NCI-H748 treated with DMSO at 0.1 percent for 48 hours (cell line): Measurements from ENCODE around the gene DCD.
A peak's percentile ranks its signal among the peaks of the same experiment; 100 is the strongest.

ENCODE experiments used
- DNase-seq: peaks from one replicate; lab custom pipeline; 2025; lab: John Stamatoyannopoulos, UW

The DCD gene

DNA sequence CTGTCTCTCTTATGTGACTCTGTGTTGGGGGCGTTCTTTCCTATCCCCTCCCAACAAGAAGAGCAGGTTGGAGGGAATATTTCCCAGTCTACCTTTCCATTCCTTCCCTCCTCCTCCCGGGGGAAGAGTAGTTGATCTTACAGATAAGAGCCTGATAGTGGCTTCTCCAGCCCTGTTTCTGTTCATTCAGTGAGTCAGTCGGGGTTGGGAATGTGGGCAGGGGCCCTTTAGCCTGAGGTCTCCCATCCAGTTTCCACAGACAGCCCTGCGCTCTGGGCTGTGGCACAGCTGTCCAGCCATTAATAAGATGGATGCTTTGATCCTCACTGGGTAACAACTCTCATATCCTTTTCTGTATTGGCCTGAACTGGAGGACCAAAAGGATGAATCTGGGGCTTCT is 41.6 kb downstream of the DCD start:
- no peak for DNase-seq

DNA sequence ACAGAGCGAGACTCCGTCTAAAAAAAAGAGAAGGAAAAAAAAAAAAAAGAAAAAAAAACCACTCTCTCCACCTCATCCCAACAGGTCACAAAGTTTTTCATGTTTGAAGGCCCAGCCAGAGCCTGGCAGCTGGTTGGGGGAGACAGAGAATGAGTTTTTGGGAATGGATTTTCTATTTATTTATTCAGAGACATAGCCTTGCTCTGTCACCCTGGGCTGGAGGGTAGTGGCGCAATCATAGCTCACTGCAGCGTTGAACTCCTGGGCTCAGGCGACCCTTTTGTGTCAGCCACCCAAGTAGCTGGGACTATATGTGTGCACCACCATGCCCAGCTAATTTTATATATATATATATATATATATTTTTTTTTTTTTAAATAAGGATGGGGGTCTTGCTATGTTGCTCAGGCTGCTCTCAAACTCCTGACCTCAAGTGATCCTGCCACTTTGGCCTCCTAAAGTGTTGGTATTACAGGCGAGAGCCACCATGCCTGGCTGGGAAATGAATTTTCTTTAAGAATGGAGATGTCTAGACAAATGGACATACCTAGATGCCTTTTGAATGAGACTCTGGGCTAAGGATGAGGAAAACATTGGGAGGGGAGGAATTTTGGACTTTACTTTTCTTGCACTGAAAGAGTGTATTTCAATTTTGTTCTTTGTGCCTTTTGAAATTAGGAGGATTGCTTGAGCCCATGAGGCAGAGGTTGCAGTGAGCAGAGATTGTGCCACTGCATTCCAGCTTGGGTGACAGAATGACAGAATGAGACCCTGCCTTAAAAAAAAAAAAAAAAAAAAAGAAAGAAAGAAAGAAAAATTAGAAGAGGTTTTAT is 42.8 kb downstream of the DCD start:
- DNase-seq, result no peak

DNA sequence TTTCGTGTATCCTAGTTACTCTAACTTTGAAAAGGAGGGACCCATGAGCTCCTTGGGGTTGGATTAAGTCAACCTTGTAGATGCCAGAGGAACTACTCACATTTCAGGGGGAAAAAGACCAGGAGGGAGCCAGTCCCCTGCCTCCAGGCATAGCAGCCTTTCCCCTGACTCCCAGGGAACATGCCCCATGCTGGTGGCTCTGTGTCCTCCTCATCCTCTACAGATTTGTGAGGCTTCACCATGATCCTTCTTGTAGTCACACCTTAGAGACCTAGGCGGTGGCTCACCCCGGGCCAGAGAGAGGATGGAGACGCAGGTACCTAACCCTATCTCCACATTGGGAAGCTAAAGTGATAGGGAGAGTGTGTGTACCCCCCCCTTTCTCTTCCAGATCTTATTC is 43.7 kb downstream of the DCD start:
- DNase-seq, result no peak

DNA sequence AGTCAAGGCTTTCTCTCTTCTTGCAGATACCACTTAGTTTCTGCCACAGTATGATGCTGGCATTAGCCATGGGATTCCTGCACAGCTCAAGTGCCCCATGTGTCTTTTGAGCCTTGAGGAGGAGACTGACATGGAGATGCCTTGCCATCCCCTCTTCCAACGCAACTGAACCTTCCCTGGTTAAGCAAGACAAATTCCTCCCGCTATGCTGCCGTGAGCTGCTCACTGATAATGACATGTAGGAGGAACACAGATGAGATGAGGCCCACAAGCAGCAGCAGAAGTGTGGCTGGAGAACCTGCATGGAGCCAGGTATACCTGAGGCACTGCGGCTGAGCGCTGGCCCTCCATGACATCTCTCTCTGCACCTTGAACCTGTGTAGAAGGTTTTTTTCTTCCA is 44.3 kb downstream of the DCD start:
- DNase-seq, result no peak

DNA sequence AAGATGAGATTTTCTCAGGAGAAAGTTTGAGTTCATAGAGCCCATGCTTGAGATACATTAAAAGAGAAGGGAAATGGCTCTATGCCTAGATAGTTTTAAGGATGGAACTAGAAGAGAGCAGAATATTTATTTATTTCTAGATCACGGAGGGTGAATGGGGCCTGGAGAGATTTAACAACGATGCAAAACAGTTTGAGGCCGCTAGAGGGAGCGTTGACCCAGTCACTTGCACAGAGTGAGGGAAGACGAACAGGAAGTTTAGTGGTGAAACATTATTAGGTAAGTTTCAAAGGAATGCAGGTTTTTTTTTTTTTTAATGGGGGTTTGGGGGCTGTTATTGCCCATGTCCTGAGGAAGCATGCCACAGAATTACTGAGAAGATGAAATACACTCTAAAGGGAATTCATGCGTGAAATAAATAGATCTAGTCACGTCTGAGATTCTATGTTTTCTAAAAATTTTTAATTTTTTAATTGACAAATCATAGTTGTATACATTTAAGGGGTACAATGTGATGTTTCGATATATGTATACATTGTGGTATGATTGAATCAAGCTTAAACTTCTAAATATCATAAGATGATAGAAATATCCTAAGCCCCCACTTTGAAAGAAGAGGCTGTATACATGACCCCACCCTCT is 44.9 kb downstream of the DCD start:
- peak; percentile 31 for DNase-seq

DNA sequence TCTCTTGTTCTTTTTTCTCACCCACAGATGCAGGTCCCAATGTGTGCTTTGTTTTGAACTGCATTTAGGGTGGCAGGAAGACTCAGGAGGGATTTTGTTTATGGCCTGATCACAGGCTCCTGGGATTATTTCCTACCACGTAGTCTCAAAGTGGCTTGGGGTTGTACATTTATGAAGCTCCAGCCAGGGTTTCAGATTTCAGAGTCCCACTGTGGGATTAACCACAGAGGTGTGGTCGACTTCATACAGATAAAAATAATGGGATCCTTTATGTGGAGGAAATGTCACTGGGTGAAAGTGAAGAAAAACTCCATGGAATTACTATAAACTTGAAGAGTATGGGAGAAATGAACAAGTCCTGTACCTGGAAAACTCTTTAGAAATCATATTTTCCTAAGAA is 45.5 kb downstream of the DCD start:
- DNase-seq, result no peak

DNA sequence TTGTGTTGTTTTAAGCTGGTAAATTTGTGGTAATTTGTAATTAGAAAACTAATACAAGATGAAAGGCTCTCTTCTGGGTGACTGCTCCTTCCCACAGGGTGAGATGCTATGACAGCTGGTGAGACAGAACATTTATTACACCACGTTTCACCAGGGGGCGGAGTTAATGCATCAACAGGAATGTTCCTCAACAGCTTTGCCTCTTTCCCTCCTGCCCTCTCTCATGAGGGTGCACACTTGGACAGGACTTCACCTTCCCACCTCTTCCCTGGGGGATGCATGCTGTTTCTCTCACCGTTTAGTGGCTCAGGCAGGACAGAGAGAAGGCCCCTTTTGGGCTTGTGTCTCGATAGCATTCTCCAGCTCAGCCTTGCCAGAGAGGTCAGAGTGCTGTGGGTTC is 46.3 kb downstream of the DCD start:
- no peak for DNase-seq

DNA sequence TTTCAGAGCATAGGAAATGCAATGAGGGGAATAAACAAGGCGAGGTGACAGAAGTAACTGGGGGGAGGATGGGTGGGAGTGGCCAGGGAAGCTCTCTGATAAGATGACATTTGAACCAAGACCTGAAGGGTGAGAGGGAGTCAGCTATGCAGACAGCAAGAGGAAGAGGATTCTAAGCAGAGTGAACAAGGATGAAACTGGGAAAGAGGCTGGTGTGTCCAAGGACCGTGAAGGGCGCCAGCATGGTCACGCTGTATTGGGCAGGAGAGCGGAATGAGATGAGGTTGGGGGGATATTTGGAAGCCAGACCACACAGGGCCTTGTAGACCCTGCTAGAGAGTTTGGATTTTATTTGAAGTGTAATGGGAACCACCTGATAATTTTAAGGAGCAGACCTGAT is 49.2 kb downstream of the DCD start:
- no peak for DNase-seq

DNA sequence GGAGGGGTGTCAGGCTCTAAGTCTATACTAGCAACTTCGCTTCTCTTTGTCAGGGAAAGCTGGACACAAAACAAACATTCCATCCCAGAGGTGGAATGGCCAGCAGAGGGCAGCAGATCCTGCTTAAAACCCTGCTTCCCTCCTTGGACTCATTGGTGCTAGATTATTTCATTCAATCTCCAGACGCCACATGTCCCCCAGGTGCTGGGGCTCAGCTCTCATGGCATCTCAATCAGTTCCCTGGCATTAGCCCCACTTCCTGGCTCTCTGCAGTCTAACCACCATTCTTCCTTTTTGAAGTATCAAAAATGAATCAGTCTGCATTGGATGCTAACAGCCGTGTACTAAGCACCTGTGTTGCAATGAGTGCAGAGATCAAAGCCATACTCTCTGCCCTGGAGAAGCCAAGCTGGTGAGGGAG is 51.6 kb downstream of the DCD start:
- peak; percentile 31 for DNase-seq

DNA sequence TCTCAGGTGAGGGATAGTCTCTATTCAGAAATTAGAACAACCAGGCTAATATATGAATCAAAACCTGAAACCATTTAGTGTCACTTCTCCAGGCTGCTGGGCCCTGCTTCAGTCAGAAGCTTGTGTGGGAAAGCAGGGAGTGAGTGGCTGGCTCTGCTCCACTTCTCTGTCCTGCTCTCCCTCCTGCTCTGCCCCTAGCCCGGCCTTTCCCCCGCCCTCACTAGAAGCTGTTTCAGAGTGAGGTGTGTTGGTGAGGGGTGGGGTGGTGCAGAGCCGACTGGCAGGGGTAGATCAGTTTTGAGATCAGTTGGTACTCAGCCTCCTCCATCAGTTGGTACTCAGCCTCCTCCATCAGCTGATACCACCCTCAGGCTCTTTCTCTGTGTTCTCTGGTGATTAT is 52.7 kb downstream of the DCD start:
- DNase-seq, result no peak
